Activated CD8-positive, alpha-beta T cell treated with anti-CD3 and anti-CD28 coated beads for 36 hours (primary cell): ENCODE measurements around the gene DDB1. TPM values are rescaled to one million over a fixed set of nuclear protein-coding genes. Genes with fewer than 3 reads are reported as not detected.

Source experiments
- total RNA-seq, 2 experiments: library from RNA; stranded (reverse); gene quantifications; one replicate each; pipeline ENCODE4 v1.2.3, GENCODE V29; 2021

DDB1 gene
- total RNA-seq, 2 experiments from 2014 or later = 269 to 270 TPM

Other genes starting within 250 kb of the DDB1 start
- 100 to 1,000 TPM; 214 to 215 TPM for gene CD5, start 230.6 kb downstream of the DDB1 start, total RNA-seq
- 1 to 10 TPM; 6.6 to 7.2 TPM for gene VPS37C, start 171.7 kb downstream of the DDB1 start, total RNA-seq
- gene PGA3, start 129.6 kb downstream of the DDB1 start, total RNA-seq = not detected
- not detected for gene PGA4, start 110.8 kb downstream of the DDB1 start, total RNA-seq
- gene PGA5, start 91.9 kb downstream of the DDB1 start, total RNA-seq = not detected
- gene VWCE, start 37.8 kb downstream of the DDB1 start, total RNA-seq = 10 to 100 TPM; 23.3 to 25.8 TPM
- gene TKFC, start 123 bp upstream of the DDB1 start, total RNA-seq = 10 to 100 TPM; 79.1 to 86.3 TPM
- gene CYB561A3, start 28.8 kb upstream of the DDB1 start, total RNA-seq = 10 to 100 TPM; 32.4 to 33.5 TPM
- gene TMEM138, start 29.3 kb upstream of the DDB1 start, total RNA-seq = 10 to 100 TPM; 38.6 to 47.0 TPM
- gene TMEM216, start 59.5 kb upstream of the DDB1 start, total RNA-seq = 1 to 10 TPM; 8.6 to 9.3 TPM
- gene CPSF7, start 96.9 kb upstream of the DDB1 start, total RNA-seq = 100 to 1,000 TPM in 1 of 2 experiments, 10 to 100 TPM in 1; 98.5 to 105 TPM
- gene SDHAF2, start 97.0 kb upstream of the DDB1 start, total RNA-seq = 10 to 100 TPM; 33.6 to 35.3 TPM
- gene LRRC10B, start 175.6 kb upstream of the DDB1 start, total RNA-seq = not detected
- not detected for gene SYT7, start 248.0 kb upstream of the DDB1 start, total RNA-seq